GM18526 (cell line): ENCODE data around the gene GPR15.

Experiments
- POLR2A ChIP-seq: IDR thresholded peaks from 3 replicates; pipeline ENCODE4 v1.6.1; 2011; ENCODE audit not compliant: insufficient read length; ENCODE audit errors: extremely low read depth

The GPR15 gene

DNA sequence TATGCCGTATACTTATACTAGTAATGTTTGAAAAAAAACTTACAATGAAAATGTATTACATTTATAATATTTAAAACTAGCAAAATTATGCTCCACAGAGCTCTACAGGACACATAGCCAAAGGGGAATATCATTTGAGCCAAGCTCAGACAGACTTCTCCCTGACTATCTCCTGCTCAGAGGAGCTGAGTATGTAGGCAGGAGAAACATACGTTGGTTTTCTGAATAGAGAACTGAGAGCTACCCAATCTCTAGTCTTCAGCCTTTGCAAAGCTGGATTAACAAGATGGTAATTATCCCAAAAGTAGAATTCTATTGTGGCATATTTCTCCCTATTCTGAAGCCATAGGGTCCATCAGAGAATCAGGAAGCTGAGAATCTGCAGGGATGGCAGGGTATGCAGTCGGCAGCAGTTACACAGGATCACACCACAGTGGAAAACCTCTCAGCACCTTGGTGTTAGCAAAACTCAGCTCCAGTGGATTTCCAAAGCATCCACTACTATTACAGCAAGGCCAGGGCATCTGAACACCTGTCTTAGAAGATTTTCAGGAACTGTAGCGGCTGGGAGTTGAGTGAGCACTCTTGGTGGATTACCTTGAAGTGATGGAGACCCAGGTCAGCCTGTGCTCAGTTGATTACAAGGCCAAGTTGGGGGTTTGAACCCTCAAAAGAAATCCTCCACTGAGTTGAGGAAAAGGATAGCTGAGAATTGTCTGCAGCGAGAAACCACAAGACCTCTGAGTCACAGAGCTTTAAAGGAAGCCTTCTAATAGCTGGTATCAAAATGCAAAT lies 30.1 kb downstream of the GPR15 start:
- TF ChIP-seq POLR2A: peak; percentile 47

DNA sequence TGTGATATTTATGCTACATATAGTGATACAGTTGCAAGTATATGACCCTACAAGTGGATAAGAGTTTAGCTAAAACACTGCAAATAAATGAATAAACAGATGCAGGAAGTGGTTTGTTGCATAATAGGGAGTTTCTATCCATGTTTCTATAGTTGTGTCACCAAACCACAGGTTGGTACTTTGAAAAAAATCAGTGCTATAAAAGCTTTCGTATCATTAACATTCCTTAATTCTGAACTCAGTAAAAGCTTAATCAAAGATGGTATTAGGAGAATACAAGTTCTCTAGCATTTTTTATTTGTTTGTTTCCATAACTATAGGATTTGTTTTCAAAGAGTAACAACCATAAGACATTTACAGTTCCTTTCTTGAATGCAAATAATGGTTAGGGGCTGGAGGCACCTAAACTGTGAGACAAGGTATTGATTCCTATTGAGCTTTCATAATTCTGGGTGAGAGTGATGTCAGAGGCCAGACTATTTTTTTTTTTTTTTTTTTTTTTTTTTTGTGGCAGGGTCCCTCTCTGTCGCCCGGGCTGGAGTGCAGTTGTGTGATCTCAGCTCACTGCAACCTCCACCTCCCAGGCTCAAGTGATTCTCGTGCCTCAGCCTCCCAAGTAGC lies 32.0 kb downstream of the GPR15 start:
- TF ChIP-seq POLR2A: no peak

DNA sequence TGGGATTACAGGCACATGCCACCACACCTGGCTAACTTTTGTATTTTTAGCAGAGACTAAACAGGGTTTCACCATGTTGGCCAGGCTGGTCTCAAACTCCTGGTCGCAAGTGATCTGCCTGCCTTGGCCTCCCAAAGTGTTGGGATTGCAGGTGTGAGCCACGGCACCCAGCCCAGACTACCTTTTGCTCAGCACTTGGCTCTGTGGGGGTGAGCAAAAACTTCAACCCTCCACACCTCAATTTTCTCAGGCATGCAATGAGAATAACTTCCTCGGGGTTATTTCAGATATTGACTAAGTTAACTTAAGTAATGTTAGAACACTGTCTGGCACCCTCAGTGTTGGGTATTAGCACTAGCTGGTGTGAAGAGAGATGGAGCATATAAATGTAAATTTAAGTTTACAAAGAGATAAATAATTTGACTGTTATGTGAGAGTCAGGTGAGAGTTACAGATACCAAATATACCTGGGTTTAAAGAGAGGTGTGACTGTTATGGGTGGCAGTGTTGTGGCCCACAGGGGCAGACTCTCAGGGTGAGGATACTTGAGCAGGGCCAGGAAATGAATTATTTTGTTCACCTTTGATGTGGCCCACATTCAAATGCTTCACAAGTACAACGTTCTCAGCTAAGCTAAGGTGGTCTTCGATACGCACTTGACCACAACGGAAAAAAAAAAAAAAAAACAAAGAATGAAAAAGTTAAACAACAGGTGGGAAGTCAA lies 32.7 kb downstream of the GPR15 start:
- peak; percentile 31 for TF ChIP-seq POLR2A

DNA sequence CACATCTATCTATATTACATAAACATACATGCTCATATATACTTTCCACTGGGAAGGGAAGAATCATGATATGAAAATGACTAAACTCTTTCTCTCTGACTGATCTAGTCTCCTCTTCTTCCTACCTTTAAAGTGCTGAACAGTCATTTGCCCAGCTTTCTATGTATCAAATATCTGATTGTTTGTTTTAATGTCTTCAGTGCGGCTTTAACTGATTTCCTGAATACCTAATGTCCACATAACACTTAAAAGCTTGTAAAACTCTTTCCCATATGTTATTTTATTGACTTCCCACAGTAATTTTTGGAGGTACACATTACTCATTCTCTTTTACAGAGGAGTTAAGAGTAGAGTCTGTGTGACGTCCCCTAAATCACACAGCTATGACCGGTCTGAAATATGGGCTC lies 33.5 kb downstream of the GPR15 start:
- TF ChIP-seq POLR2A: no peak

DNA sequence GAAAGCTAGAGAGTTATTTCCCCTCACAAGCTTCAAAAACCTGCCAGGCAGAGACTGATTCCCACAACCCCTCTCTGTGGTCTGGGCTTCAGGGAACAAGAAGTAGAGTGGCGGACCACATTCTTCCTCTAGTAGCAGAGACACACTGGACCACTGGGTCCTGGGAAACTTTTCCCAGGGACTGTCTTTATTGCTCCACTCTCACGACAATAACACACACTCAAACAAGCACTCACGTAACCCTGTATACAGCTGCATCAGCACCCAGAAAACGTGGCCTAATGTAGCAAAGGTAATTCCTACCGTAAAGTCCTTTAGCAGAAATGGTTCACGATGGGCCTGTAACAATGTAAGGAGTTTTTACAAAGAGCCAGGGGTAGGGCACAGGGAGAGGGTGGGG lies 34.1 kb downstream of the GPR15 start:
- TF ChIP-seq POLR2A: no peak

DNA sequence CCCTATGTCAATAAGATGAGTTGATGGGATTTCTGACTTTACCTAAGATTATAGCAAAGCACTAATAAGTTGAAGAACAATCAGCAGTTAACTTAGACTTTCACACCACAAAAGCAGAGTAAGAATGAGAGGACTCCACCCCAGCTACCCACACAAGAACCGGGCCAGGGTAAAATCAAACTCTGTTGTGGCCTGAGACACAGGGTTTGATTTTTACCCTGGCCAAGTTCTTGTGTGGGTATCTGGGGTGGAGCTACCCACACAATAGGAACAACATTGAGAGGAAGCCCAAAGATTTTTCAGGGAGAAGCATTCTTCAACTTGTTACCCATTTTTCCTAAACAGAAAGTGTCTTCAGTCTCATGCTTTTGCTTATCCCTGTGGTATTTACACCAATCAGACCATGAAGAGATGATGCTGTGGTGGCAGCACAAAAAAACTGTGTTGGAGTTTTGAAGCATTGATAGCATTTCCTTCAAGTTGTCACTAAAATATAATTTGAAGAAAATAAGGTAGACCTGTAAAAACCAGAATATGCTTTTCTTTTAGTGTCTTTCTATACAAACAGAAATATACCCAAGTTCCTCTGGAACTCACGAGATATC lies 36.0 kb downstream of the GPR15 start:
- TF ChIP-seq POLR2A: no peak

DNA sequence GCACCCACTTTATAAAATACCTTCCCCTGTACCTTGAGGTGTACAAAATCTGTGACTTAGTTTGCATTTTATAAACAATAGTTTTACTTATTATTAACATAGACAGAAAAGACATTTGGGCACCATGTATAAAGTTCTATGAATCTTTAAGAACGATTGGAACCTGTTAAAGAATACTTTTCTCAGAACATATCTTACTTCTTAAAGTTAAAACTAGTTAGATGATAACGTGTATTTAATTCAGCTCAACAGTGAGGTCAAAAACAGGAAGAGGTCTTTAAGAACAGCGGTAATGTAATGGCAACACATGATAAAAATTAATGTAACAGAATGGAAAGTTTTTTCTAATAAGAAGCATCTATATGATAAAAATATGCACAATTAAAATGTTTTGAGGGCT lies 36.6 kb downstream of the GPR15 start:
- TF ChIP-seq POLR2A: no peak

DNA sequence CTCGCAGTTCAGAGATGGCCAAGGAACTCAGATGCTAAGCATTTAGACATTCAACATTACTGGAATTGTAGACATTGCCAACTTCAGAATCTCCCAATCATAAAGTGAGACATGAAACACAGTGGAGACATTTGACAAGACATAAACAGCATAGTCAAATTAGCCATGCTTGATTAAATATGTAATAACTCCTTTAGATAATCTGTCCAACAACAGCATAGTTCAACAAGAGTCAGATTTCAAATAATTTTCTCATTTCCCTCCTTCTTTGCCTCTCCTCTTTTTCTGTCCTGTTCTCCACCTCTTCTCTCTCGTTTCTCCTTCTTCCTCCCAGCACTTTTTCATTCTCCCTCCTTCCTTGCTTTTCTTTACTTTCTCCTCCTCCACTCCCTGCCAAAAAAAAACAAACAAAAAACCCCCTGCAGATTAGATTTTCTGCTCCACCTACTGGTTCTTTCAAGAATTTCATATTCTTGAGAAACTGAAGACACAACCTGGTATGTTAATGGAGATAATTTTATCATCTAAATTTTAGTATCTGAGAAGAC lies 41.5 kb downstream of the GPR15 start:
- TF ChIP-seq POLR2A: no peak

DNA sequence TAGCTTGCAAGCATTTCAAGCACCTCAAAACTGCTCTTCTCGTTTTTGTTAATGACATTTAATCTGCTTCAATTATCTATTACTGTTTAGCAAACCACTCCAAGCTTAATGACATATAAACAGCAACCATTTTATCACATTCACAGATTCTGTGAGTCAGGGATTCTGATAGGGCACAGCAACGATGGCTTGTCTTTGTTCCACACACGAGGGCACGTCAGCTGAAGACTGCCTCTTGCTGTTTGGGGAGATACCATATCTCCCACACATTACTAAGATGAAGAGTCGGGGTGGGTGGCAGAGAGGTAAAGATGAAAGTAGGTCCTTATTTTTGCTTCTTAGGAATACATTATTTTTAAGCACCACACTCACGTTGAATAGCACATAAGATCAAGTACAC lies 42.4 kb downstream of the GPR15 start:
- no peak for TF ChIP-seq POLR2A

DNA sequence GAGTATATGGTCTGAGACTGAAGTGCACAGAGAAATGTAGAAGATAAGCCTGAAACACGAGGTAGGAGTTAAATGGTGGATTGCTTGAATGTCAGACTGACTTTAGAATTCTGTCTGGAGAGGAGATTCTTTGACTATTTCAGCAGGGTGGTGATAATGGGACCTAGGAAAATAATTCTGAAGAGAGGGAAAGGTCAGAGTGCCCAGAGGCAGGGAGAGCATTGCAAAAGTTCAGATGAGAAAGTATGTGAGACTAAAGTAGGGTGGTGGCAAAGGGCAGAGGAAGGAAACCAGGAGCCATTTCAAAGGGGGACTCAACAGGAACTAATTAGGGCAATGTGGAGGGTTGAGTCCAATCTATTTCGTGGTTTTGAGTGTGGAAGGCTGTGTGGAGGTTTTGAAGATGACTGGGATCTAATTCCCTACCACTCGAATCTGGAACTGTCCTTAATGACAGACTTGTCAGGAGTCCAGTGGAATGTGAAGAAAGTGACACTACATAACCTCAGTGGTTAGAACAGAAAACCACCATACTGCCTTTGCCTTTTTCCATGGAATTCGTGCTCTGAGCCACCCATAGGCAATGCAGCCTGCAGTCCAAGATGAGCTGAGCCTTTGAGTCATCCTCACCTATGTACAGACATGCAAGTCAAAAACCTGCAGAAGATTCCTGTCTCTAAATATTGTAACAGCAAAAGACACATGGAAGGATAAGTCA lies 45.6 kb downstream of the GPR15 start:
- no peak for TF ChIP-seq POLR2A

DNA sequence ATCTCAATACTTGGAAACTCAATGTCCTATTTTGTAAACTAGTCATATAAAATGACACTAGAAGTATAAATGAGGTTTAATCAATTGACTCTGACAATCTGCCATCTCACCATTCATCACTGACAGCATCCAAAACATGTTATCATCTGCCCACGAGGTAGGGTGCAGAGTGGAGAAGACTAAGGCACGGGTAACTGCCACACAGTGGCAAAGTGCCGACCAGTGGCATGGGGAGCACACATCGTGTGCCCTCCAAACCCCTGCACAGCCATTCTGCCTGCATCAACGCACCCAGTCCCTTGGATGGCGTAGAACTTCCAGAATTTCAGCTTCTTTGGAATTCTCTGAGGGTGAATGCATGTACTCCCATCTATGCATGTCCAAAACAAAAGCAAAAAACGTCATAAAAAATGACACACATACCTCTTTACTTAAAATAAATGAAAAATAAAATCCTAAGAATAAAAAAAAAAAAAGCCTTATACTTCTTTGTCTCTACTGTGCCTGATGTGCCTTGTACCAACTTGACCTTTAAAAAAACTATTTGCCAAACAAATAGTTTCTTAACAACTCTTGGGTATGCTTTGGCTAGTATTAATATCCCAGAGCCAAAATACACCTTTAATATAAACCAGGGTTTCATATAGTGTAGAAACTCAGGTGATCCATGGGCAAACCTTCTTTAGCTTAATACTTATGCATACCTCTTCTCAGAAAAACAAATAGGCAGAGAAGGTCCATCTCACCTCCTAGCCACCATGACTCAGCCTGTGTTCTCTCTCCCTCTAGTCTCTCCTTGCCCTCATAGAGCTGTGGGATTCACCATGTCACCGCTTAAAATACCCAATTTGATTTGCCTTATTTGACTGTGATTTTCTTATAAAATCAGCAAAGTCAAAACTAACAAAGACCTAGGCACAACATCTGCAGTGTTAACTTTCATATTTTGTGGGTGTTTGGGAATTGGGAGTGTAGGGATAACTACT lies 48.9 kb downstream of the GPR15 start:
- TF ChIP-seq POLR2A: no peak

DNA sequence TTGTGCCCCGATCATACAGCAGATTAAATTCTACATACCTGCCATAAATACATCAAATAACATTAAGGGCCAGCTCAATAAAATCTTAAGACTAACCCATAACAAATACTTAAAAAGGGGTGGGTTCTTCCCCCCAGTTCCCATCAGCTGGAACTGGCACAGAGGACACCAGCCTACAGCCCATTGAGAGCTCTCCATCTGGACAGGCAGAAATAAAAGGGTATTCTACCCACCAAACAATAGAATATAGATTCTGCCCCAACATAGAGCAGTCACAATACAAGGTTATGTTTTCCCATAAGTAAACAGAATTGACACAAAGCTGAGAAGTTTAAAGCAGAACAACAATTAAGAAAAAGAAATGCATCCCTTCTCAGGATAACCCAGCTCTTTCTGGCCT lies 49.7 kb downstream of the GPR15 start:
- TF ChIP-seq POLR2A: no peak

DNA sequence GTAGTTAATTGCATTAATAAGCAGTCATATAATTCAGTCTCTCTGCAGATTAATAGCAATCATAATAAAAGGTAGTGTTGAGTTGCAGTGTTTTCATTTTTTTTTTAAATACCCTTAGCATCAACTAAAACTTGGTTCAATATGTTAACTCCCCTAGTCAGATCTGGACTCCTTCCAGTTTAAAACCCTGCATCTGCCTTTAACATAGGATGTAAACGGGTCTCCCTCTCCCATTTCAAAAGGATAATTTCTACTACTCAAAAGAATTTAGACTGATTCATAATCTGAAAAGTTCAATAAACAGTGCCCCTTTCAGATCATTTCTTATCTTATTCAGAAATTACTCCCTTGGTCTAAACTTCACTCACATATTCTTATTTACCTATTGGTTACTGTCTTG lies 50.3 kb downstream of the GPR15 start:
- no peak for TF ChIP-seq POLR2A

DNA sequence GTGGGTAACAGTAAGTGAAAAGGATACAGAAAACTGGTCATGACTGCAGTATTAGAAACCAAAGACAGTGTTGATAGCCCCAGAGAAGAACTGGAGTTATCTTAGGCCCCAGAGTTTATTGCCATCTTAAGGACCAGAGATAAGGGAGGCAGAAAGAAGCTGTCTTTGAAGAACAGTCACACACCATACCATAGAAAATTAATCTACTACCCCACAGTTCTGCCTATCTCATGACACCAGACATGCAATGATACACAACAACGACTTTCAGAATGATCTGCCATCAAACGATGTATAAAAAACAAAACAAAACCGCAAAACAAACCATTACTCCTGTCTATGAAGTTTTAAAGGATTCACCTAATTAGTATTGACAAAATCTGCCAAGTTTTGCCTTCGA lies 52.0 kb downstream of the GPR15 start:
- no peak for TF ChIP-seq POLR2A
